Dedifferentiated amniotic fluid mesenchymal stem cell (primary cell): ENCODE results near the gene PPP1R16B.
A peak's percentile ranks its signal among the peaks of the same experiment; 100 is the strongest.

Source experiments
- DNase-seq: peaks from one replicate; pipeline ENCODE4 v3.0.0-alpha.2; 2016; ENCODE audit errors: extremely low spot score

Gene PPP1R16B

DNA sequence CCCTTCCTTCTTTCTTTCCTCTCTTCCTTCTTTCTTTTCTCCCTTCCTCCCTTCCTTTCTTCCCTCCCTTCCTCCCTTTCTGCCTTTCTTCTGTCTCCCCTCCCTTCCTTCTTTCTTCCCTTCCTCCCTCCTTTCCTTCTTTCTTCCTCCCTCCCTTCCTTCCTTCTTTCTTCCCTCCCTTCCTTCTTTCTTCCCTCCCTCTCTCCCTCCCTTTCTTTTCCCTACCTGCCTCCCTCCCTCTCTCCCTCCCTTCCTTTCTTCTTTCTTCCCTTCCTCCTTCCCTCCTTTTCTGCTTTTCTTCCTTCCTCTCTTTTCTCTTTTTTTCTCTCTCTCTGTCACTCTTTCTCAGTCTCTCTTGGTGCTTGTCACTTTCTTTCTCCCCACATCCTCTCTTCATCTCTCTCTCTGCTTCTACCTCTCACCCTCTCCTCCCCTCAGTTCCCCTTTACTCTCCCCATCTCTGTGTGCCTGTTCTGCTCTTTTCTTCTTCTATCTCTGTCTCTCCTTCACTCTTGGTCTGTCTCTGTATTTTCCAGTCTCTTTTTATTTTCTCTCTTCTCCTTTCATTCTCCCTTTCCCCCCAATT is 90.6 kb downstream of the PPP1R16B start:
- DNase-seq: no peak

DNA sequence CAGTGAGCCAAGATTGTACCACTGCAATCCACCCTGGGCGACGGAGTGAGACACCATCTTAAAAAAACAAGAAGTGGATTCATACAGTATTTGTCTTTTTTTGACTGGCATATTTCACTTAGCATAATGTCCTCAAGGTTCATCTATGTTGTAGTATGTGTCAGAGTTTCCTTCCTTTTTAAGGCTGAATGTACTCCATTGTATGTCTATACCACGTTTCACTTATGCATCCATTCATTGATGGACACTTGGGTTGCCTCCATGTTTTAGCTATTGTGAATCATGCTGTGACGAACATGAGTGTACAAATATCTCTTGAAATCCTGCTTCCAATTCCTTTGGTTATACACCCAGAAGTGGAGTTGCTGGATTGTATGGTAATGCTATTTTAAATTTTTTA is 91.8 kb downstream of the PPP1R16B start:
- DNase-seq: no peak

DNA sequence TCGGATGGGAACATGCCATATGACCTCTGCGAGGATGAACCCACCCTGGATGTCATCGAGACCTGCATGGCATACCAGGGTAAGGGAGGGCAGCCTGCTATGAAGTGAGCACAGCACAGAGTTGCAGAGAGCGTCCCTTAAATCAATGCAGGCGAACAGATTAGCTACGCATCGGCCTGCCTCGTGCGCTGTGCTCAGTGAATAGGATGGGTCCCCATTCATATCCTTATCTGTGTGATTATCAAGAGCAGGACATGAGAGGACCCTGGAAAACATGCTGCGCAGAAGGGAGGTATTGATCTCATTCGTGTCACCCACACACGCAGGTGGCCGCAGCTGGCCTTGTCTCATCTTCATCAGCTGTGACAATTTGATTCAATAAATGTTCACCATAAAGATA is 95.1 kb downstream of the PPP1R16B start:
- no peak for DNase-seq

DNA sequence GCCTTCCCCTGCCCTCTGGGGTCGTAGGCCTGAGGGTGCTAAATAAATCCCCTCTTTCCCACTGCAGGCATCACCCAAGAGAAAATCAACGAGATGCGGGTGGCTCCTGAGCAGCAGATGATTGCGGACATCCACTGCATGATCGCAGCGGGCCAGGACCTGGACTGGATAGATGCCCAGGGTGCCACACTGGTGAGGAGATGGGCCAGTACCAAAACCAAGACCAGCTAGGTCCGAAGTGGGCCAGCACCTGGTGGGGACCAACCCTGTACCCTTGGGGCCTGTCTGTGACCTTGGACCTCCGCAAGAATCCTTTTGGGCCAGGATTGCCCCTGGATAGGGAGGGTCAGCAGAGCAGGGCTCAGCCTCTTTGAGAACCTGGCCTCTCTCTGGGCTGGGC is 97.1 kb downstream of the PPP1R16B start:
- no peak for DNase-seq

DNA sequence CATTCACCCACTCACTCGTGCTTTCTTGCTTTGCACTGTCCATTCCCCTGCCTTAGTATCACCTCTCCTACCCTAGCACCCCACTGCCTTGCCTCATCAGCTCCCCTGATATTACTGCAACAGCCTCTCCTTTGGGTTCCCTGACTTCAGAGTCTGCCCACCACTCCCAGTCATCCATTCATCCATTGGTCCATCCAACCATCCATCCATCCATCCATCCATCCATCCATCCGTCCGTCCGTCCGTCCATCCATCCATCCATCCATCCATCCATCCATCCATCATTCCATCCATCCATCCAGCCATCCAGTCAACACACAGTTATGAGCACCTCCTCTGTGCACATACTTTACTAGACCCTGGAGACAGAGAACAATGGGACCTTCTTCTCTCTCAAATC is 97.8 kb downstream of the PPP1R16B start:
- DNase-seq: no peak

DNA sequence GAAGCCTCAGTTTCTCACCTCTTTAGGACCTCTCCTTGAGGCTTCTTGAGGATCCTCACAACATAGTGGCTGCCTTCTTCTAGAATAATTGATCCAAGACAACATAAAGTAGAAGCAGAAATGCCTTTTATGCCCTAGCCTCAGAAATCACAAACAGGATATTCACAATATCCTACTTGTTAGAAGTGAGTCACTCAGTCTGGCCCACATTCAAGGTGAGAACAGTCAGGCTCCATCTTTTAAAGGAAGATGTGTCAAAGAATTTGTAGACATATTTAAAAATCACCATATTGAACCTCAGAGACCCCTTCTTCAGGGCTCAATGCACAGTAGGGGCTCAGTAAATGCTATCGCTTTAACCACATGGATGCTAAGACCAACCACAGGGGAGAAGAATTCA is 99.9 kb downstream of the PPP1R16B start:
- no peak for DNase-seq

DNA sequence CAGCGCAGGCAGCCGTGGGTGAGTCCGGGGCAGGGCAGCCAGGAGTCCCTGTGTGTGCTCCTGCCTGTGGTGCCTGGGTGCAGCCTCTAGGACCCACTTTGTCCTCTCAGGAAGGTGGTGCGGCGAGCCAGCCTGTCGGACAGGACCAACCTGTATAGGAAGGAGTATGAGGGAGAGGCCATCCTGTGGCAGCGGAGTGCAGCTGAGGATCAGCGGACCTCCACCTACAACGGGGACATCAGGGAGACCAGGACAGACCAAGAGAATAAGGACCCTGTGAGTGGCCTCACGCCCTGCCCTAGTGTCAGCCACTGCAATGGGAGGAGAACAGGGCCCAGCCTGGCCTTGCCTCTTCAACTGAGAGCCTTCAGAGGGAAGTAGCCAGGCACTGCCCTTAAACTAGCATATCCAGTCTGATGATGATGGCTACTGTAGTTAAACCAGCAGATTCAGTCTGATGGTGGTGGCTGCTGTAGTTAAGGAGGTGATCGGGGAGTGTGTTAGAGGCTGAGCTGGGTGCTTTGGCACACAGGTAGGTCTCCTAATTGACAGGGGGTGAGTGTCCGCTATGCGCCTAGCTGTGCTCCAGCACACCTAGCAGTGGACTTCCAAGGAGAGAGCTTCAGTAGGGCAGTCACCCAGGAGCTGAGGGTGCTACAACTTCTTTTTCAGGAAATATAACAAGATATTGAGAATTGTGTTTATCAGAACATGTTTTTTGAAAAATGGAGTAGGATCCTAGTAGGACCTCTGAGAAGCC is 102.6 kb downstream of the PPP1R16B start:
- DNase-seq: no peak

DNA sequence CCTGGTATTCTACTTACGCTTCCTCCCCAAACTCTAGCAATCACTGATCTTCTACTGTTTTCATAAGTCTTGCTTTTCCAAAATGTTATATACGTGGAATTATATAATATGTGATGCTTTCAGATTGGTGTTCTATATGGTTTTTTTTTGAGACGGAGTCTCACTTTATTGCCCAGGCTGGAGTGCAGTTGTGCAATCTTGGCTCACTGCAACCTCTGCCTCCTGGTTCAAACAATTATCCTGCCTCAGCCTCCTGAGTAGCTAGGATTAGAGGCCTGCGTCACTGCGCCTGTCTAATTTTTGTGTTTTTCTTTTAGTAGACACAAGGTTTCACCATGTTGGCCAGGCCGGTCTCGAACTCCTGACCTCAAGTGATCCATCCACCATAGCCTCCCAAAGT is 109.9 kb downstream of the PPP1R16B start:
- no peak for DNase-seq

DNA sequence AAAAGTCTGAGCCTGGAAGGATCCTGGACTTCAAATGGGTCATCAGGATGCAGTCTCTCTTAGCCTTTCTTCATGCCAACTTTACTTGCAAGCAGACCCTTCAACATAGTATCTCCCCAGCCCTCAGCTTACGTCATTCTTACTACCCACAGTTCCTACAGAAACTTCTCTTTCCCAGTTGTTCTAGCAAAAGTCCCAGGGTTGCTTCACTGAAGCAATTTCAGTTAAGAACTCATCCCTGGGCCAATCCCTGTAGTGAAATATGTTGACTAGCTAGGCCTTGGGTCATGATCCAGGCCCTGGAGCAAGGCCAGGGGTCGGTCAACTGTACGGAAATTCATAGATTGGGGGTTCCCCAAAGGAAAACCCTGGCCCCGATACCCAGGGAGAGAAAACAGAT is 112.2 kb downstream of the PPP1R16B start:
- no peak for DNase-seq

DNA sequence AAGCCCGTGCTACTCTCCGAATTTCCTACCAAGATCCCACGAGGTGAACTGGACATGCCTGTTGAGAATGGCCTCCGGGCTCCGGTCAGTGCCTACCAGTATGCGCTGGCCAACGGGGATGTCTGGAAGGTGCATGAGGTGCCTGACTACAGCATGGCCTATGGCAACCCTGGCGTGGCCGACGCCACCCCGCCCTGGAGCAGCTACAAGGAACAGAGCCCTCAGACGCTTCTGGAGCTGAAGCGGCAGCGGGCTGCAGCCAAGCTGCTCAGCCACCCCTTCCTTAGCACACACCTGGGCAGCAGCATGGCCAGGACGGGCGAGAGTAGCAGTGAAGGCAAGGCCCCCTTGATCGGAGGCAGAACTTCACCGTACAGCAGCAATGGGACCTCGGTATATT is 112.7 kb downstream of the PPP1R16B start:
- DNase-seq: no peak

DNA sequence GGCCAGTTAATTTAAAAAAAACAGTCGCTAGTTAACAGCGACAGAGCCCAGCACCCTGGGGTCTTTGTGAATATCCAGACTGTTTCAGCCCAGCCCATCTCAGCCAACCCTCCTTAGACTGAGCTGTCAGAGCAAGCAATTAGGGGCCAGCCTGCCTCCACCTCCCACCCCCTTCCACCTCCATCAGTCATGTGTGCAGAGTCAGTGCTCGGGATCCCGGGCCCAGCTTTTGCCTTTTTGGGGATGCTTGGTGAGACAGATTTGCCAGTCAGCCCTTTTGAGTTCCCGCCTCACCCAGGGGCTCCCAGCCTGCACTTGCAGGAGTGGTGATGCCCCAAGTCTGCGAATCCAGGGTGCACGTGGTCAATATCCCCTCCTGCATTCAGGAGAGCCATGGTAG is 114.2 kb downstream of the PPP1R16B start:
- no peak for DNase-seq

DNA sequence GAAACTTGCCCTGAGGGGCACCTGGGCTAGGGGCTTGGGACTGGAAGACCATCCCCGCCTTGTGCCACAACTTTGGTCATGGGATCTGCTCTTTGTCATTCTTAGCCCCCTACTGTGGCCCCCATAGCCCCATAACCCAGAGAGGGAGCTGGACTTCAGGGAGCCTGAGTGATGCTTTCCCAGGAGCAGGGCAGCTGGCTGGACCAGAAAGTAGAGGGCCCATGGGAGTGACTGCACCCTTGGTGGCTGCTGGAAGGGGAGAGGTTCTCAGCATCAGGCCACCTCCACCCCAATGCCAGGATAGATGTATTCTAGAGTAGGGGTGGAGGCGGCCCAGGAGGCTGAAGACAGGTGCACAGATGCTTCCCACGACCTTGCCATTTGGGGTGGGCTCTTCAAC is 114.9 kb downstream of the PPP1R16B start:
- DNase-seq: no peak

DNA sequence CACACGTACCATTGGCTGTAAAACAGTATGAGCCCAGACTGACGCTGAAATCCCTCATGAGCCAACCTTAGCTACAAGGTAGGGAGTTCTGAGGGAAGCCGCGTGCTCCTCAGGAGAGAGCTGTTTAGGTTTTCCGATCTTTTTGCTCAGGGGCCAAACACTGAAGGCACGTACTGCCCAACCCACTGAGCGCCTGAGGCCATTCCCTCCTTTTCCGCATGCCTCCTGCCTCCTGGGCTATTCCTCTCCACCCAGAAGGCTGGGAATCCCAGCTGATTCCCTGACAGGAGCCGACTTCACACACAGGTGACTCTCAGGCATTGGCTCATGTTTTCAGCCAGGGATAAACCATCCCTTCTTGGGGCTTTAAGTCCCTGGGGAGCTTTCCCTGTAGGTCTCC is 115.4 kb downstream of the PPP1R16B start:
- no peak for DNase-seq

DNA sequence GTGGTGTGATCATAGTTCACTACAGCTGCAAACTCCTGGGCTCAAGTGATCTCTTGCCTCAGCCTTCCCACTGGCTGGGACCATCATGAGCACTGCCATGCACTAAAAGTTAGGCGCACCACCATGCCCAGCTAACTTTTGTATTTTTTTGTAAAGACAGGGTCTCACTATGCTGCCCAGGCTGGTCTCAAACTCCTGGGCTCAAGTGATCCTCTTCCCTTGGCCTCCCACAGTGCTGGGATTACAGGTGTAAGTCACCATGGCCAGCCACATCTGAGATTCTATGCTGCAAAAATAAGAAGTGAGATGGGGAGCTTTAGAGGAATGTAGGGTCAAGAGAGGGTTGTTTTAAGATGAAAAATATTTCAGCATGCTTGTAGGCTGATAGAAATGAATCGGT is 119.2 kb downstream of the PPP1R16B start:
- no peak for DNase-seq

DNA sequence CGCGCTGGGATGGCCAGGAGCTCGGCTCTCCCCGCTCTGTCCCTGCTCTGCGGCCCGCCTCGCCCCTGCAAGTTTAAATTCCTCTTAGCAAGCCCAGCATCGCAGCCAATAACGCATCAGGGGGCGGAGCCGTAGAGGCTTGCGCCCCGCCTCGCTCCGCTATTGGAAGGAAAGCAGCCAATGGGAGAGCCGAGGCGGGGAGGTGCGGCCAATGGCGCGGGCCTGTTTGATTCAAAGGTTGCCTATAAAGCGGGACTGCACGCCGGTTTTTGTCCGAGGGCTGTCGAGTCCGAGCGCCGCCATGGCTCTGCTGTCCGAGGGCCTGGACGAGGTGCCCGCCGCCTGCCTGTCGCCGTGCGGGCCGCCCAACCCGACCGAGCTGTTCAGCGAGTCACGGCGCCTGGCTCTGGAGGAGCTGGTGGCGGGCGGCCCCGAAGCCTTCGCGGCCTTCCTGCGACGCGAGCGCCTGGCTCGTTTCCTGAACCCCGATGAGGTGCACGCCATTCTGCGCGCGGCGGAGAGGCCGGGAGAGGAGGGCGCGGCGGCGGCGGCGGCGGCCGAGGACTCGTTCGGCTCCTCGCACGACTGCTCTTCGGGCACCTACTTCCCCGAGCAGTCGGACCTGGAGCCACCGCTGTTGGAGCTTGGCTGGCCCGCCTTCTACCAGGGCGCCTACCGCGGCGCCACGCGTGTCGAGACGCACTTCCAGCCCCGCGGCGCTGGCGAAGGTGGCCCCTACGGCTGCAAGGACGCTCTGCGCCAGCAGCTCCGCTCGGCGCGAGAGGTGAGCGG is 120.8 kb downstream of the PPP1R16B start, which contains the start of gene FAM83D:
Gene FAM83D, plus strand, starts transcription at position 276 of the 792 bp plus-strand sequence. Its CDS starts 26 bp downstream, at position 302.
- peak; percentile 96 for DNase-seq

DNA sequence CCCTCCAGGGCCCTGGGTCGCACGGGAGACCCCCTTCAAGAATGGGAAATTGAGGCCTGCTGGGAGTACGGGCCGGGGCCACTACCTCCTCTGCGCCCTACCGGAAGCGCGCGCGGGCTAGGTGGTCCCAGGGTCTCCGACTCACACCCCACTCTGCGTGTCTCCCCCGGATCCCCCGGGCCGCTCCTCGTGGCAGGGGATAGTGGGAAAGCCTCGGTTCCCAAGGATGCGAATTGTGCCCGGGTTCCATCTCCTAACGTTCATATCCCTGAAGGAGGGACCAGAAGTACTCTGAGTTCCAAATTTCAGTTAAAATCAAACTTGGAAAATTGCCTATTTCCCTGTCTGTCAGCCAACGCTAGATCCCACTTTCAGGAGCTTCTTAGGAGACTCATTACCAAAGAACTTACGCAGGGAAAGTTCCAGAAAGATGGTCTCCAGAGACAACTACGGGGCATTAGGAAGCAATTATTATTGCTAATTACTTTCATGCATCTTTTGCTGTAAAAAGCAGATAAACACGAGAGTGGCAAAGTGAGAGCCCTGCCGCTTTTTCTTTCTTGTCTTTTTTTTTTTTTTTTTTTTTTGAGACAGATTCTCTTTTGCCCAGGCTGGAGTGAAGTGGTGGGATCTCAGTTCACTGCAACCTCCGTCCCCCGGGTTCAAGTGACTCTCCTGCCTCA is 121.6 kb downstream of the PPP1R16B start:
- no peak for DNase-seq

DNA sequence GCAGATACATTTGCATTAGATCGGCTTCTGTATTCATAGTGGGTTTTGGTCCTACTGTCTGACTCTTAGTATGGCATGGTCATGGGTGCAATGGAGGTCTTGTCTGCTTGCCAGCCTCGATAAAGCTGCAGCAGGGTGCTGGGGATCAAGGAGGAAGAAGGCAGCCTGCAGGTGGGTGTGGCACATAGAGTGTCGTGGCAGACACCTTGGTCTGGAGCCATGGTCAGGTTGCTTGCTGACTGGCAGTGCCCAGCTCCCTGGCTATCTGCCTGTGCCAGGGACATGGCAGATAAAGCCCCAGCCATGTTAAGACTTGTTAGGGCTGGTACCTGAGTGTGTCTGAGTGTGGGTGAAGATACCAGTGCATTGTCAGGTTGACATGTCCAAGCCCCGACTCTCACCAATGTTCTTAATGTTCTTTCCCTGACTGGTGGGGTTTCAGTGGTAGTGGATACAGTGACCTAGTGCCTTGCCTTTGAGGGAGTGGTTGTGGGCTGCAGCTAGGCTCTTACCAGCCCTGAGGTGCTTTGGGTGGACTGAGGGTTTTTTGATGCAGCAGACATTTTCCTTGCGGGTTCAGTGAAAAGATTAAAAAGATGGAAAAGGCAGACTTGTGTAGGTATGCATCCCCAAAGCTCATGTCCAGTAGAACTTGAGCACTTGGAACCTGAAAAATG is 122.5 kb downstream of the PPP1R16B start:
- DNase-seq: no peak

DNA sequence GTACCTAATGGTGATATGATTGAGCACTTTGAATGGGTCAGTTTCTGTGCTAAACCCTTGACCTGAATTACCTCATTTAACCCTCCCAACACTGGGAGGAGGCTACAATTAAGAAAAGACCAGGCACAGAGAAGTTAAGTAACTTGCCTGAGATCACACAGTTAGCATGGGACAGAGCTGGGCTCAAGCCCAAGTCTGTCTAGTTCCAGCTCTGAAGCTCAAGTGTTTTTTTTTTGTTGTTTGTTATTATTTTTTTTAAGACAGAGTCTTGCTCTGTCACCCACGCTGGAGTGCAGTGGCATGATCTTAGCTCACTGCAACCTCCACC is 124.7 kb downstream of the PPP1R16B start:
- no peak for DNase-seq

DNA sequence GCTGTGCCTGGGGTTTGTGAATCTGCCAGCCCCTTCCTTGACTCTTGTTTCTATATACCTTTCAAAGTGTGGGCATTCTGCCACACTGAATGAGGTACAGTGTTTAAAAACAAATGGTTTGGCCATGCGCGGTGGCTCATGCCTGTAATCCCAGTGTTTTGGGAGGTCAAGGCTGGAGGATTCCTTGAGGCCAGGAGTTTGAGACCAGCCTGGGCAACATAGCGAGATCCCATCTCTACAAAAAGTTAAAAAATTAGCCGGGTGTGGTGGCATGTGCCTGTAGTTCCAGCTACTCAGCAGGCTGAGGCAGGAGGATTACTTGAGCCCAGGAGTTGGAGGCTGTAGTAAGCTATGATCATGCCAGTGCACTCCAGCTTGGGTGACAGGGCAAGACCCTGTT is 126.5 kb downstream of the PPP1R16B start:
- DNase-seq: no peak

DNA sequence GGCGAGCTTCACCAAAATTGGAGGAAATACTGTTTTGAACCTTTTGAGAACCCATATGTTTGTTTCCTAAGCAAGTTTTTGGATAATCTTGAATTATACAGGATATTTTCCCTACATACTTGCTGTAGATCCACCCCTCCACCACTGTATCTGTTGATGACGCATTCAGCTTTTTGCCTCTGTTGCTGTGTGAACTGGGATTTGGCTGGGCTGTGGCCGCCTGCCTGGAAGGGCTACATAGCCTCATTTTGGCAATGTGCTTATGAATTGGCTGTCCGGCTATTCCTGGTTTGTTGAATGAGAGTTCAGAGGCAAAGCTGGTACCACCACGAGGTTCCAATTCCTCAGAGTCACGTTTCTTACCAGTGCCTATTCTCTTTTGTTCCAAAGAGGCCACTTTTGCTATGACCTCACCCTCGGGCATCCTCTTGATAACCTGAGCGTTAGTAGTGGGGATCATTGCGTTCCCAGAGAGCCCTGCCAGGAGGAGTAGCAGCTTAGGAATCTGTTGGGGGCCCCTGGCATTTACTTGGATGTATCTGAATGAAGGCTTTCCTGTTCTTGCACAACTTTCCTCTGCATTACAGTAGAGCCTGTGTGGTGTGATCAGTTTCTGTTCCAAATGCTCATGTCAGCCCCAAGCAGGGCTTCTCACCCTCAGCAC is 127.1 kb downstream of the PPP1R16B start:
- no peak for DNase-seq

DNA sequence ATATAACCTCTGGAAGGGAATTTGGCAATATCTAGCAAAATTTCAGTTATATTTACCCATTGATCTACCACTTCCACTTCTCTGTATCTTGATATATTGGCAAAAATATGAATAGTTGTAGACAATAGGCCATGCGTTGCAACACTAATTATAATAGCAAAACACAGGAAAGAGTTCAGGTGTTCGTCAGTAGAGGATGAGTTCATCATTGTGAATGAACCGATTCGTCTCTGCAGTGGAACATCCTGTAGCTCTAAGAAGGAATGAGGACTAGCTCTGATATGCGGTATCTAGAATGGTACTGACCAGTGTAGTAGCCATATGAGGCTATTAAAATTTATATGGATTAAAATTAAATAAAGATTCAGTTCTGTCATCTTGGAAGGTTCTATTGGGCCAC is 129.0 kb downstream of the PPP1R16B start:
- no peak for DNase-seq
